Hepatocyte (in vitro differentiated cells): ENCODE results near the gene MEP1B.

ENCODE experiments used
- CTCF ChIP-seq: fragments of 200-600 bp; sonication (generic); IDR thresholded peaks from 2 replicates; pipeline ENCODE4 v1.5.1; 2016; ENCODE audit warnings: antibody characterized with exemption, mild to moderate bottlenecking; ENCODE audit not compliant: poor library complexity
- EZH2 ChIP-seq: fragments of 200-600 bp; sonication (generic); IDR thresholded peaks from 2 replicates; pipeline ENCODE4 v1.6.1; 2016; ENCODE audit warnings: antibody characterized with exemption, mild to moderate bottlenecking, borderline replicate concordance
- EZH2phosphoT487 ChIP-seq: fragments of 200-600 bp; sonication (generic); IDR thresholded peaks from one replicate; pipeline ENCODE4 v1.6.1; 2018; ENCODE audit warnings: antibody characterized with exemption, mild to moderate bottlenecking, low read depth, moderate library complexity; ENCODE audit not compliant: unreplicated experiment, severe bottlenecking

GRCh38 chr18:32262092-32262491 is 72.3 kb downstream of the MEP1B start:
- no peak for TF ChIP-seq CTCF
- no peak for TF ChIP-seq EZH2
- TF ChIP-seq EZH2phosphoT487 = no peak
